ENCODE measurements around the gene VSTM4.

VSTM4 gene

GRCh38 chr10:49113741-49114141 is 1.6 kb downstream of the VSTM4 start:
- no peaks in the 10 kb centered on the region for H3K9me3 Mint-ChIP-seq
- H3K4me1 Mint-ChIP-seq = peaks cover 7% of the 10 kb centered on the region
- ATAC-seq = no peak
- no peak overlapping the region for H3K4me3 Mint-ChIP-seq
- H3K27ac Mint-ChIP-seq = no peak overlapping the region
- no peak for DNase-seq
- H3K27me3 Mint-ChIP-seq = peaks cover 49% of the 10 kb centered on the region

GRCh38 chr10:49112851-49113250 is 2.5 kb downstream of the VSTM4 start:
- ATAC-seq = no peak
- no peak overlapping the region for H3K27ac Mint-ChIP-seq
- peaks cover 49% of the 10 kb centered on the region for H3K27me3 Mint-ChIP-seq
- no peak overlapping the region for H3K4me3 Mint-ChIP-seq
- peaks cover 7% of the 10 kb centered on the region for H3K4me1 Mint-ChIP-seq
- no peaks in the 10 kb centered on the region for H3K9me3 Mint-ChIP-seq
- no peak for DNase-seq

GRCh38 chr10:49112098-49112497 is 3.2 kb downstream of the VSTM4 start:
- H3K4me1 Mint-ChIP-seq = peaks cover 7% of the 10 kb centered on the region
- no peak overlapping the region for H3K4me3 Mint-ChIP-seq
- no peak overlapping the region for H3K27ac Mint-ChIP-seq
- DNase-seq = no peak
- H3K9me3 Mint-ChIP-seq = no peaks in the 10 kb centered on the region
- ATAC-seq = no peak
- peaks cover 49% of the 10 kb centered on the region for H3K27me3 Mint-ChIP-seq

- Mint-ChIP-seq H3K4me1 (peaks cover 5% of the 10 kb centered on the region), H3K27ac (no peak overlapping the region), H3K9me3 (no peaks in the 10 kb centered on the region), H3K4me3 (no peak overlapping the region), H3K27me3 (peaks cover 42% of the 10 kb centered on the region)
- DNase-seq = no peak
- ATAC-seq = no peak
Measured at GRCh38 chr10:49111320-49111698, 4.0 kb downstream of the VSTM4 start.

- no peak overlapping the region for H3K27ac Mint-ChIP-seq
- H3K27me3 Mint-ChIP-seq = peaks cover 36% of the 10 kb centered on the region
- no peaks in the 10 kb centered on the region for H3K9me3 Mint-ChIP-seq
- no peak overlapping the region for H3K4me3 Mint-ChIP-seq
- H3K4me1 Mint-ChIP-seq = no peaks in the 10 kb centered on the region
- DNase-seq (no peak), ATAC-seq (no peak)
Measured at GRCh38 chr10:49110684-49111319, 4.5 kb downstream of the VSTM4 start.

GRCh38 chr10:49109669-49110340 is 5.5 kb downstream of the VSTM4 start:
- H3K4me3 Mint-ChIP-seq = no peak overlapping the region
- DNase-seq (no peak), ATAC-seq (no peak)
- no peaks in the 10 kb centered on the region for H3K4me1 Mint-ChIP-seq
- peaks cover 38% of the 10 kb centered on the region for H3K27me3 Mint-ChIP-seq
- no peak overlapping the region for H3K27ac Mint-ChIP-seq
- peaks cover 0 to 3% of the 10 kb centered on the region in 2 donors for H3K9me3 Mint-ChIP-seq

- DNase-seq (no peak), ATAC-seq (no peak)
- Mint-ChIP-seq H3K27ac (no peak overlapping the region), H3K9me3 (peaks cover 0 to 7% of the 10 kb centered on the region in 2 donors), H3K4me1 (no peaks in the 10 kb centered on the region), H3K27me3 (peaks cover 32% of the 10 kb centered on the region), H3K4me3 (no peak overlapping the region)
Measured at GRCh38 chr10:49108656-49109055, 6.7 kb downstream of the VSTM4 start.

- peaks cover 28% of the 10 kb centered on the region for H3K27me3 Mint-ChIP-seq
- ATAC-seq = no peak
- H3K27ac Mint-ChIP-seq = peak overlapping the region; percentile 10 to 60
- H3K4me1 Mint-ChIP-seq = no peaks in the 10 kb centered on the region
- H3K4me3 Mint-ChIP-seq = no peak overlapping the region
- no peak for DNase-seq
- peaks cover 0 to 7% of the 10 kb centered on the region in 2 donors for H3K9me3 Mint-ChIP-seq
Measured at GRCh38 chr10:49107887-49108267, 7.4 kb downstream of the VSTM4 start.

- H3K27me3 Mint-ChIP-seq = peaks cover 28% of the 10 kb centered on the region
- DNase-seq (no peak), ATAC-seq (no peak)
- no peaks in the 10 kb centered on the region for H3K4me1 Mint-ChIP-seq
- H3K4me3 Mint-ChIP-seq = no peak overlapping the region
- H3K27ac Mint-ChIP-seq = peak overlapping the region; percentile 10 to 60
- peaks cover 0 to 7% of the 10 kb centered on the region in 2 donors for H3K9me3 Mint-ChIP-seq
Measured at GRCh38 chr10:49107111-49107886, 8.0 kb downstream of the VSTM4 start.

GRCh38 chr10:49106451-49106850 is 8.9 kb downstream of the VSTM4 start:
- H3K27me3 Mint-ChIP-seq = peaks cover 36% of the 10 kb centered on the region
- ATAC-seq (no peak), DNase-seq (no peak)
- no peaks in the 10 kb centered on the region for H3K4me1 Mint-ChIP-seq
- H3K27ac Mint-ChIP-seq = peak overlapping the region in 1 of 2 donors; percentile 12
- no peak overlapping the region for H3K4me3 Mint-ChIP-seq
- peaks cover 0 to 7% of the 10 kb centered on the region in 2 donors for H3K9me3 Mint-ChIP-seq

GRCh38 chr10:49105076-49105475 is 10.2 kb downstream of the VSTM4 start:
- Mint-ChIP-seq H3K27ac (peak overlapping the region in 1 of 2 donors; percentile 54), H3K27me3 (peaks cover 32% of the 10 kb centered on the region), H3K4me3 (no peak overlapping the region), H3K9me3 (peaks cover 0 to 7% of the 10 kb centered on the region in 2 donors), H3K4me1 (no peaks in the 10 kb centered on the region)
- ATAC-seq = no peak
- DNase-seq = no peak

GRCh38 chr10:49104323-49104722 is 11.0 kb downstream of the VSTM4 start:
- no peak overlapping the region for H3K4me3 Mint-ChIP-seq
- DNase-seq (no peak), ATAC-seq (no peak)
- peaks cover 0 to 7% of the 10 kb centered on the region in 2 donors for H3K9me3 Mint-ChIP-seq
- H3K4me1 Mint-ChIP-seq = no peaks in the 10 kb centered on the region
- peaks cover 25% of the 10 kb centered on the region for H3K27me3 Mint-ChIP-seq
- H3K27ac Mint-ChIP-seq = no peak overlapping the region

- DNase-seq (no peak), ATAC-seq (no peak)
- H3K4me3 Mint-ChIP-seq = no peak overlapping the region
- H3K9me3 Mint-ChIP-seq = peaks cover 0 to 7% of the 10 kb centered on the region in 2 donors
- no peaks in the 10 kb centered on the region for H3K4me1 Mint-ChIP-seq
- peaks cover 21% of the 10 kb centered on the region for H3K27me3 Mint-ChIP-seq
- H3K27ac Mint-ChIP-seq = no peak overlapping the region
Measured at GRCh38 chr10:49103761-49104160, 11.6 kb downstream of the VSTM4 start.

GRCh38 chr10:49099046-49099445 is 16.3 kb downstream of the VSTM4 start:
- Mint-ChIP-seq H3K27ac (peak overlapping the region in 1 of 2 donors; percentile 21), H3K27me3 (peaks cover 17% of the 10 kb centered on the region), H3K4me3 (no peak overlapping the region), H3K4me1 (no peaks in the 10 kb centered on the region), H3K9me3 (no peaks in the 10 kb centered on the region)
- DNase-seq = no peak
- ATAC-seq = no peak

- H3K27ac Mint-ChIP-seq = no peak overlapping the region
- no peak overlapping the region for H3K4me3 Mint-ChIP-seq
- H3K9me3 Mint-ChIP-seq = no peaks in the 10 kb centered on the region
- H3K4me1 Mint-ChIP-seq = no peaks in the 10 kb centered on the region
- ATAC-seq (no peak), DNase-seq (no peak)
- H3K27me3 Mint-ChIP-seq = peaks cover 14% of the 10 kb centered on the region
Measured at GRCh38 chr10:49096890-49097445, 18.4 kb downstream of the VSTM4 start.

GRCh38 chr10:49094646-49095045 is 20.7 kb downstream of the VSTM4 start:
- Mint-ChIP-seq H3K4me1 (no peaks in the 10 kb centered on the region), H3K4me3 (no peak overlapping the region), H3K27me3 (peaks cover 21% of the 10 kb centered on the region), H3K9me3 (no peaks in the 10 kb centered on the region), H3K27ac (no peak overlapping the region)
- ATAC-seq (no peak), DNase-seq (no peak)
